Measurements from ENCODE around the gene PAK1IP1.

DNA sequence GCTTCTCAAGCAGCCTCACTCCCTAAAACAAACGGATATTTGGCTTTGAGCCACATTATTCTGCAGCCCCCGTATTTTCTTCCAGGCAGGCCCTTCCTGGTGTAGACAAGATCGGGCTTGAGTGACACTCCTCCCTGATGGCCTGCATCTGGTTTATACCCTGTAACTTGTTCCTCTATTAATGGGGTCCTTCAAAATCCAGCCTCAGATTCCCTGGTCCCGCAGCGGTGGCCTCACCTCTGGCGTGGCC lies 27.7 kb downstream of the PAK1IP1 start:
- TF ChIP-seq GATA2 (IDR thresholded peaks at IDR 0.05; ENCODE audit: low read depth, low read length) = no peak
- no peak for TF ChIP-seq GATA3 (IDR thresholded peaks at IDR 0.05; ENCODE audit: low read depth, low read length)

Measured in SH-SY5Y (cell line).